Breast epithelium (tissue), 4 donors: Measurements from ENCODE around the gene CPXM2. TPM values are rescaled to one million over a fixed set of nuclear protein-coding genes. Genes with fewer than 3 reads are reported as not detected.

Experiments used
- DNase-seq, 2 donors: peaks; one replicate each; pipeline ENCODE4 v3.0.0-alpha.2; 2019; ENCODE audit warnings: low spot score in 2 of 2
- H3K27ac ChIP-seq, 2 donors: fragments of 200-600 bp; sonication (generic) in 1 of 2; one replicate each; pipeline ENCODE4 v1.5.1; 2016 to 2019; ENCODE audit warnings: mild to moderate bottlenecking in 1 of 2
- H3K27me3 ChIP-seq, 2 donors: fragments of 200-600 bp; sonication (generic) in 1 of 2; one replicate each; pipeline versions ENCODE4 v1.5.1 to v1.6.0; 2017 to 2019; ENCODE audit warnings: control low read depth in 1 of 2, mild to moderate bottlenecking in 1 of 2
- H3K36me3 ChIP-seq: fragments of 200-600 bp; one replicate; pipeline ENCODE4 v1.5.1; 2019
- H3K4me1 ChIP-seq, 2 donors: fragments of 200-600 bp; sonication (generic); one replicate each; pipeline ENCODE4 v1.5.1; 2016 to 2019; ENCODE audit warnings: control low read depth in 1 of 2
- H3K4me3 ChIP-seq, 3 donors: fragments of 200-600 bp; sonication (generic); 1 replicate in 2 of 3; 2 replicates in 1 of 3; pipeline ENCODE4 v1.5.1; 2016 to 2019; ENCODE audit warnings: mild to moderate bottlenecking in 3 of 3, moderate library complexity in 2 of 3
- H3K9me3 ChIP-seq, 2 donors: fragments of 200-600 bp; sonication (generic) in 1 of 2; one replicate each; pipeline ENCODE4 v1.5.1; 2016 to 2019; ENCODE audit warnings: control low read depth in 1 of 2
- CTCF ChIP-seq, 3 donors: fragments of 450-650 bp; IDR thresholded peaks; one replicate each; pipeline ENCODE4 v1.5.1; 2016 to 2017; ENCODE audit warnings: antibody characterized with exemption in 3 of 3, mild to moderate bottlenecking in 3 of 3, moderate library complexity in 3 of 3
- POLR2A ChIP-seq: fragments of 450-650 bp; IDR thresholded peaks from one replicate; pipeline ENCODE4 v1.6.1; 2016; ENCODE audit warnings: antibody characterized with exemption, mild to moderate bottlenecking, moderate library complexity
- POLR2AphosphoS5 ChIP-seq, 3 donors: sonication (generic); formaldehyde crosslinking; IDR thresholded peaks; one replicate each; pipeline ENCODE4 v1.6.1; 2017; ENCODE audit warnings: antibody characterized with exemption in 3 of 3
- intact Hi-C: fragments of 100-400 bp; cut with DNase I; formaldehyde crosslinking; loops from one replicate; pipeline ENCODE4 v1.15.1; 2023; ENCODE audit warnings: low total_unique reads
- total RNA-seq, 3 donors: library from RNA; depleted of rRNA; stranded (reverse); fragments of >200 nt; gene quantifications; one replicate each; pipeline ENCODE4 v1.1.0, GENCODE V29; 2016

CPXM2 gene
- total RNA-seq, 3 donors from 2014 or later, result 5.3 to 16.7 (median 7.2) TPM

- TF ChIP-seq POLR2A (no peak), CTCF (IDR thresholded peaks at IDR 0.05) (no peak), POLR2AphosphoS5 (IDR thresholded peaks at IDR 0.05) (no peak)
- H3K4me1 ChIP-seq, result peaks cover 0 to under 1% of the 10 kb centered on the region in 2 donors
- peaks cover 0 to 6% of the 10 kb centered on the region in 2 donors for H3K9me3 ChIP-seq
- H3K27me3 ChIP-seq, result no peaks in the 10 kb centered on the region
- DNase-seq, result no peak
- H3K27ac ChIP-seq, result no peak overlapping the region
- H3K4me3 ChIP-seq, result no peak overlapping the region
- intact Hi-C loops, result no loop called here
- H3K36me3 ChIP-seq, result no peaks in the 10 kb centered on the region
These were observed 23.3 kb downstream of the CPXM2 start for GRCh38 chr10:123868038-123869019.

GRCh38 chr10:123865880-123866279 lies 25.7 kb downstream of the CPXM2 start:
- no peaks in the 10 kb centered on the region for H3K9me3 ChIP-seq
- H3K4me3 ChIP-seq, result no peak overlapping the region
- TF ChIP-seq CTCF (IDR thresholded peaks at IDR 0.05) (no peak), POLR2AphosphoS5 (IDR thresholded peaks at IDR 0.05) (no peak), POLR2A (no peak)
- no peaks in the 10 kb centered on the region for H3K36me3 ChIP-seq
- H3K4me1 ChIP-seq, result peaks cover 0 to 5% of the 10 kb centered on the region in 2 donors
- no peak for DNase-seq
- no peaks in the 10 kb centered on the region for H3K27me3 ChIP-seq
- no peak overlapping the region for H3K27ac ChIP-seq
- intact Hi-C loops, result no loop called here

- H3K9me3 ChIP-seq, result no peaks in the 10 kb centered on the region
- intact Hi-C loops, result no loop called here
- no peak overlapping the region for H3K27ac ChIP-seq
- no peak for TF ChIP-seq POLR2AphosphoS5 (IDR thresholded peaks at IDR 0.05)
- no peak for TF ChIP-seq CTCF (IDR thresholded peaks at IDR 0.05)
- TF ChIP-seq POLR2A, result no peak
- no peak for DNase-seq
- H3K36me3 ChIP-seq, result no peaks in the 10 kb centered on the region
- peaks cover 0 to 5% of the 10 kb centered on the region in 2 donors for H3K4me1 ChIP-seq
- H3K4me3 ChIP-seq, result no peak overlapping the region
- no peaks in the 10 kb centered on the region for H3K27me3 ChIP-seq
These were observed 26.3 kb downstream of the CPXM2 start for GRCh38 chr10:123865350-123865749.

GRCh38 chr10:123864923-123865322 lies 26.7 kb downstream of the CPXM2 start:
- peaks cover 0 to 5% of the 10 kb centered on the region in 2 donors for H3K4me1 ChIP-seq
- intact Hi-C loops, result no loop called here

More at GRCh38 chr10:123864923-123865322, 26.7 kb downstream of the CPXM2 start:
- Histone ChIP-seq H3K27ac (no peak overlapping the region), H3K9me3 (no peaks in the 10 kb centered on the region), H3K4me3 (no peak overlapping the region), H3K27me3 (no peaks in the 10 kb centered on the region), H3K36me3 (no peaks in the 10 kb centered on the region)
- TF ChIP-seq CTCF (IDR thresholded peaks at IDR 0.05), result no peak
- TF ChIP-seq POLR2AphosphoS5 (IDR thresholded peaks at IDR 0.05), result no peak
- no peak for DNase-seq
